ENCODE data around the gene COLEC12.

GRCh38 chr18:505483-506122 lies 5.1 kb upstream of the COLEC12 start:
- TF ChIP-seq CTCF (tag by site-specific recombination; IDR thresholded peaks at IDR 0.05) (no peak), ZNF140 (tag by site-specific recombination; IDR thresholded peaks at IDR 0.05) (no peak)

Measured in HEK293 (cell line).